ENCODE results near the gene OR52E5.

GRCh38 chr11:5928271-5928670, 35.3 kb downstream of the OR52E5 start:
- TF ChIP-seq CTCF (IDR thresholded peaks at IDR 0.05; ENCODE audit: insufficient read depth, low read depth, low read length) (no peak), EZH2 (IDR thresholded peaks at IDR 0.05; ENCODE audit: insufficient read depth, low read length) (no peak)

Data from astrocyte (in vitro differentiated cells and primary cell).